ENCODE data around the gene EPN2. TPM values are rescaled to one million over a fixed set of nuclear protein-coding genes. Genes with fewer than 3 reads are reported as not detected.
"Not testable (repeated sequence)": the region's sequence is repeated elsewhere in the genome, so short reads cannot be mapped to it uniquely, and the experiment has no call there.

Gene EPN2
- total RNA-seq, 1 donor from 2014 or later = 94.5 TPM

DNA sequence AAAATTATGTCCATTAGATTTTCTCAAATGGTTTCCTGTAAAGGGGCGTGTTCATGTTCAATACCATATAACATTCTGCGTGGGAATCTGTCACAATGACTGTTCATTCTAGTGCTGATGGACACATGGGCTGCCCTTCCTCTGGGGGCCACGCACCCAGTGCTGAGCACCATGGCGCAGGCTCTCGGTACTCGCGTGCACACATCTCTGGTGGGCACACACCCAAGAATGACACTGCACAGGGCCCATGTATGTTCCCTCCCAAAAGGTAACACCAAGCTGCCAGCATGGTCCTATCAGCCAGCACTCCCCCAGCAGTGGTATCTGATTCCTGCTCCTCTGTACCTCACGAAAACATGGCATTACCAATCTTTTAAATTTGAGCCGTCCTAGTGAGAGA is 111.6 kb downstream of the EPN2 start:
- no peak for ATAC-seq
- no peak for DNase-seq
- intact Hi-C loops (cut with micrococcal nuclease) = no loop called here

DNA sequence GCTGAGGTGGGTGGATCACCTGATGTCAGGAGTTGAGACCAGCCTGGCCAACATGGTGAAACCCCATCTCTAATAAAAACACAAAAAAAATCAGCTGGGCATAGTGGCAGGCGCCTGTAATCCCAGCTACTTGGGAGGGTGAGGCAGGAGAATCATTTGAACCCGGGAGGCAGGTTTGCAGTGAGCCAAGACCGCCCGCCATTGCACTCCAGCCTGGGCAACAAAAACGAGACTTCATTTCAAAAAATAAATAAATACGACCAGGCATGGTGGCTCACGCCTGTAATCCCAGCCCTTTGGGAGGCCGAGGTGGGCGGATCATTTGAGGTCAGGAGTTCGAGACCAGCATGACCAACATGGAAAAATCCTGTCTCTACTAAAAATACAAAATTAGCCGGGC is 116.2 kb downstream of the EPN2 start:
- intact Hi-C loops (cut with micrococcal nuclease); DNase-seq; ATAC-seq: not testable (repeated sequence)

- ATAC-seq = no peak
- intact Hi-C loops (cut with micrococcal nuclease) = no loop called here
- DNase-seq = no peak
Measured at GRCh38 chr17:19354748-19355147, 117.6 kb downstream of the EPN2 start.

GRCh38 chr17:19357351-19357750 is 120.2 kb downstream of the EPN2 start:
- intact Hi-C loops (cut with micrococcal nuclease) = no loop called here
- DNase-seq (no peak), ATAC-seq (no peak)

DNA sequence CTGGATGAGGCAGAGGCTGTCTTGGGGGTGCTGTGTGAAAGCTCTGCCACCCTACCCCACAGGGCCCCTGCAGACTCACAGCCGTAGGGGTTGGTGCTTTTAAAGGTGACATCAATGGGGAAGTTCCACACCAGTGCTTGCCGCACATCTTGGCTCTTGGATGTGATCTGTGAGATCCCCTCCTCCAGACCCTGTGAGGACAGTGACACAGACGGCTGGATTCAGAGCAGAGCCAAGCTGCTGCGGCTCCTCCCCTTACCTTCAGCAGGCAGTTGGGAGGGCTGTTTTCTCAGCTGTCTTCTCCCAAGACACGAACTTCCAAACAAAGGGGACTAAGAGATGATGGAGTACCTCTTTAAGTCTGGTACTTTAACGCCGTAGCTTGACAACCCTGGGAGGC is 120.6 kb downstream of the EPN2 start:
- ATAC-seq = no peak
- no peak for DNase-seq
- intact Hi-C loops (cut with micrococcal nuclease) = no loop called here

DNA sequence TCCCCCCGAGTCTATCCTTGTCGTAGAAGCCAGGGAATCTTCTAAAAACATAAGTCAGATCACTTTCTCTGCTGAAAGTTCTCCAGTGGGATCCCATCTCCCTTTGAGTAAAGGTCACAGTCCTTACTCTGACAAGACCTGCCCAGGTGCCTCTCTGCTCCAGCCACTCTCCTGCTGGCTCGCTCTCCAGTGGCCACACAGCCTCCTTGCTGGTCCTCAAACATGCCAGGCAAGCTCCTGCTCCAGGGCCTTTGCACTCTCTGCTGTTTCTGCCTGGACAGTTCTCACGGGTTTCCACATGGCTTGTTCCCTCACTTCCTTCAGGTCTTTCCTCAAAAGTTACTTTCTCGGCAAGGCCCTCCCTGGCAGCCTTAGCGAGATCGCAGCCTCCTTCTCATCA is 122.0 kb downstream of the EPN2 start:
- ATAC-seq = no peak
- intact Hi-C loops (cut with micrococcal nuclease) = no loop called here
- DNase-seq = no peak

GRCh38 chr17:19359856-19360255 is 122.7 kb downstream of the EPN2 start:
- no peak for ATAC-seq
- intact Hi-C loops (cut with micrococcal nuclease) = no loop called here
- no peak for DNase-seq

DNA sequence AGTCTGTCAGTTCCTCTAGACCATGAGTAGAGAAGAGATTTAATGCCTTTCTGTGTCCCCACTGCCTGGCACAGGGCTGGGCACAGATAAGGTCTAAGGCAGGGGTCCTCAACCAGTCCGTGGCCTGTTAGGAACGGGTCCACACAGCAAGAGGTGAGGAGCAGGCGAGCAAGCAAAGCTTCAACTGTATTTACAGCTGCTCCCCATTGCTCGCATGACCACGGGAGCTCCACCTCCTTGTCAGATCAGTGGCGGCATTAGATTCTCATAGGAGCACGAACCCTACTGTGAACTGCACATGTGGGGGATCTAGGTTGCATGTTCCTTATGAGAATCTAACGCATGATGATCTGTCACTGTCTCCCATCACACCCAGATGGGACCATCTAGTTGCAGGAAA is 123.6 kb downstream of the EPN2 start:
- intact Hi-C loops (cut with micrococcal nuclease) = no loop called here
- ATAC-seq (no peak), DNase-seq (no peak)

DNA sequence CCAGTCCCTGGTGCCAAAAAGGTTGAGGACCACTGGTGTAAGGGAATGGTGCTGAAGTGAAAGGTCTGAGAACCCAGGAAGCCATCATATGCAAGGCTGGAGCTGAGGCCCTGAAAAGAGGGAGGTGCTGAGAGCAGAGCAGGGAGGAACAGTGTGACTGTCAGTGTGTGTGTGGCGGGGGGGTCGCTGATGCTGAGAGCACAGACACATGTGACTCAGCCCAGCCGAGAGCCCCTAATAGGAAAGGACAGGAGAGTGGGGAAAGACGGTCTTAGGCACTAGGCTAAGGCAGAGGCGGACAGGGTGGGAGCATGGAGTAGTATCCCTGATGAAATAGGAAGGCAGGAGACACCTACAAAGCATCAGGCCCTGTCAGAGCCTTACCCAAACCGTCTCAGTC is 124.2 kb downstream of the EPN2 start:
- intact Hi-C loops (cut with micrococcal nuclease) = no loop called here
- ATAC-seq = no peak
- no peak for DNase-seq

DNA sequence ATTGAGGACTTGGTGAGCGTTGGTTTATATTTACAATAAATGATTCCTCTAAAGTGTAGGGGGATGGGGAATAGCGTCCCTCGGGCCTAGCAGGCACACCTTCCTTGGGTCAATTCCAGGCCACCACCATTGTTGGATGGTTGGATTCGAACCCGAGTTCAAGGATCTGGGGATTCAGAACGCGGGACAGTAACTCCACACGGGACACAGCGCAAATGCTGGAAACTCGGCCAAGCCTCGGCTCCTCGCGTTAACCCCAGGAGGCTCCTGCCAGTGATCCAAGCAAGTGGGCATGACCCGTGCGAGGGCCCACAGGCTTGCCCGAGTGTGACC is 124.7 kb downstream of the EPN2 start:
- DNase-seq = no peak
- intact Hi-C loops (cut with micrococcal nuclease) = loop anchor here (2.0 kb wide), 1 partner anchor 85 kb away; no protein-coding TSS in a partner anchor
- ATAC-seq = no peak

DNA sequence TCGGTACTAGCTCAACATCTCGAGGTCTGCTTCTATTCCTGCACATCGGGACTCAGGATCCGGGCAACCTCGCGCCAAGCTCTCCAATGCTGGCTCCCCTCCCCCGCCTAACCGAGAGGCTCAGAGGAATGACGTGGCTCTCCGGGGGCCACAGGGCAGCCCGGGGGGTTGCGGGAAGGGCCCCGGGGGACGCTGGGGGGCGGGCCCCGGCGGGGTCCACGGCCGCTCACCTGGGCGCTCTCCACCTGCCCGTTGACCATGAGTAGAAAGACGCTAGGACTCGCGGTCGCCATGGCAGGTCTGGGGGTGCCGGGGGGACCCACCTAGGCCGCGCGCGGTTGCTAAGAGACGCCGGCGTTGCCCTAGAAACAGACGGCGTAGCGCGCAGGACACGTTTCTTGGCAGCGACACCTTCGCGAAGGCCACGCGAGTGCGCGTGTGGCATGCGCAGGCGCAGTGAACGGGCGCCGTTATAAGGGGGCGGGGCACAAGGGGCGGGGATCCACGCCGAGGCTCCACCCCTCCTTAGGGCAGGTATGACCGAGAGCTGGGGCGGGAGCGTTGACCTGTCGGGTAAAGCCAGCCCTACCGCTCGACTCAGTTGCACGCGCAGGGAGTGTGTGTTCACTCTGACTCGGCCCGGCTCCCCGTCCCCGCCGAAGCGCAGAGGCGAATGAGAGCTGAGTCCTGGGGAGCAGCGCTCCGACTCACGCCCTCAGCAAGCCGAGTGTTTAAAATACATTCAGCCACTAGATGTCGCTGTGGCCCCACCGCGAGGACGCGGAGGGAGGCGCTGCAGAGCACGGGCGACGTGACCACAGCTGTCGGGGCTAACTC is 125.3 kb downstream of the EPN2 start, which contains the start of gene B9D1:
Gene B9D1, minus strand, starts transcription at position 447 of the 837 bp plus-strand sequence. Its CDS starts 154 bp downstream, at position 293.
- intact Hi-C loops (cut with micrococcal nuclease) = loop anchor here (2.0 kb wide), 1 partner anchor 84 kb away; no protein-coding TSS in a partner anchor
- peak; percentile 97 for ATAC-seq
- peak; percentile 96 for DNase-seq

DNA sequence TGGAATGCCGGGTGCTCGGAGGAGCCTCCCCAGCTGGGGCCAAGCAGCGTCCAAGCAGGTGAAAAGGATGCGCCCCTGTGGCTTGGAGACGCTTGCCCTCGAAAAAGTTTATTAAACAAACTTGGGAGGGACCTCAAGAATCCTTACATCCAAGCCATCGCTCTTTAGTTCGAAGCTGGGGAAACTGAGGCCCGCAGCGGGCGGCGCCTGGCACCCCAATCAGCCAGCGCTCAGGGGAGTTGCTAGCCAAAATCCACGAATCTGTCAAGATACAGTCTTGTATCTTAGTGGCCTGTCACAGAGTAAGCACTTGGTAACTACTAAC is 125.9 kb downstream of the EPN2 start:
- DNase-seq = no peak
- ATAC-seq = no peak
- intact Hi-C loops (cut with micrococcal nuclease) = loop anchor here (2.0 kb wide), 1 partner anchor 84 kb away; no protein-coding TSS in a partner anchor

- DNase-seq = peak; percentile 23
- ATAC-seq = no peak
- intact Hi-C loops (cut with micrococcal nuclease) = loop anchor here (2.0 kb wide), 1 partner anchor 83 kb away; no protein-coding TSS in a partner anchor
Measured at GRCh38 chr17:19363460-19364035, 126.4 kb downstream of the EPN2 start.

DNA sequence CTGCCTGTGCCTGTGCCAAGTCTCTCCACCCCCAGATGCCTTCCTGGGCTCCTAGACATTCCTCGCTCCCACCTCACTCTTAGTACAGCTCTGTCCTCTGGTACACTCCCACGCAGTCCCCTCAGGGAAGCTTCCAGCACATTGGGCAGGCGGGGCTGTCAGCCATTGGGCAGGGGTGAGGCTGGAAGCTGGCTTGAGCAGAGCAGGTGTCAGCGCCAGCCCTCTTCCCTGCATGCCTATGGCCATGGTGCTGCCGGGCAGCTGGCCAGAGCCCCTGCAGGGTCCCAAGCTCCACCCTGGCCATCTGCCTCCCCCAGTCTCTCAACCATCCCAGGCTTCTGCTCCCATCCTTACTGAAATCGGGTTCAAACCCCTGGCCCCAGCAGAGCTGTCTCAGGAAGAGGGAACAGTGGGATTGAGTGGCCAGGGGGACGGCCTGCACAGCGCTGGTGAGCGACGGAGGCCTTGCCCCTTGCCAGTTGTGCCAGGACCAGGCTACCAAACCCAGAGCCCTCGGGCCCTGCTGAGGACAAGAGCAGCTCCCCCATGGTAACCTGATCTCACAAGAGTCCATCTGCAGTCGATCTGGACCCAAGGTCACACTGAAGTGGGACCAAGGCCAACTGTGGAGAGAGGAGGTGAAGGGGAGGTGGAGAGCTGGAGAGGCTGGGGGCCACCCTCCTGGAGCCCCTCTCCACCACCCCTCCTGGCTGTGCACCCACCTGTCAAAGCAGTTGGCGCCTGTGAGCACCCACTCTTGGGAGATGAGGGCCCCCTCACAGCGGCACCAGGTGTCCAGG is 127.7 kb downstream of the EPN2 start:
- intact Hi-C loops (cut with micrococcal nuclease) = no loop called here
- peak; percentile 35 for DNase-seq
- no peak for ATAC-seq

- intact Hi-C loops (cut with micrococcal nuclease) = no loop called here
- ATAC-seq (no peak), DNase-seq (no peak)
Measured at GRCh38 chr17:19365499-19365817, 128.3 kb downstream of the EPN2 start.

DNA sequence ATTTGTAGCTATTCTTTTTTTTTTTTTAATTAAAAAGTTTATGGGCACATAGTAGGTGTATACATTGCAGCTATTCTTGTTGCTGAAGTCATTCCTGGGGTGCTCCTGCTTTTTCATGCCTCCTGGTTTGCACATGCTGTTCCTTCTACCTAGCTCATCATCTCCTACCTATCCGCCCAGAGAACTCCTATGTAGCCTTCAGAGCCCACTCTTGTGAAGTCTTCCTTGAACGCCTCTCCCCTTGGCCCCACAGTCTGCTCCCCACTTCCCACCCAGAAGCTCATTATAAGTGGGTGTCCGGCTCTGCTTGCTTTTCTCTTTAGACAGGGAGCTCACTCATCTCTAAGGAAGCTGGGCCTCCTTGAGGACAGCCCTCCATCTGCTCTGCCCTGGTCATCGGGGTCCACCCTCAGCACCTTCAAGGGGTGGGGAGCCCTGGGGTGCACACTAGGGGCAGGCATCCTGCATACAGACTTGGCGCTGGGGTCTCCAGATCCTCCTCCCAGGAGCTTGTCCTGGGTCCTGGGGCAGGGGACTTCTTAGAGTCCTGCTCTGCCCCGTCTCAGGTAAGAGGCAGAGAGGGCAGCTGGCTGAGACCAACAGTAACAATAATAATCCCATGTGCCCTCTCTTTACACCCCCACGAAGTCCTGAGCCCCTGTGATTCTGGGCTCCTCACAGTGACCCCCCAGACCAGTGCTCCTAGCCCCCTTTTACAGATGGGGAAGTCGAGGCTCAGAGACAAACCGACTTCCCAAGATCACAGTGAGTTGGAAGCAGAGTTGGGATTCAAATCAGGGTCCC is 128.9 kb downstream of the EPN2 start:
- no peak for DNase-seq
- no peak for ATAC-seq
- intact Hi-C loops (cut with micrococcal nuclease) = no loop called here

- intact Hi-C loops (cut with micrococcal nuclease) = no loop called here
- ATAC-seq = no peak
- DNase-seq = no peak
Measured at GRCh38 chr17:19366637-19366972, 129.4 kb downstream of the EPN2 start.

- no peak for DNase-seq
- ATAC-seq = no peak
- intact Hi-C loops (cut with micrococcal nuclease) = no loop called here
Measured at GRCh38 chr17:19368229-19368628, 131.1 kb downstream of the EPN2 start.

GRCh38 chr17:19369107-19369778 is 132.1 kb downstream of the EPN2 start:
- intact Hi-C loops (cut with micrococcal nuclease) = no loop called here
- no peak for DNase-seq
- no peak for ATAC-seq
